GM18505 (cell line): ENCODE measurements around the gene TBCE.
"Not testable (repeated sequence)": the region's sequence is repeated elsewhere in the genome, so short reads cannot be mapped to it uniquely, and the experiment has no call there.

Experiments
- ATAC-seq: cut with Tn5 transposase; IDR thresholded peaks from one replicate; pipeline ENCODE4 v1.9.1; 2021; ENCODE audit not compliant: unreplicated experiment
- POLR2A ChIP-seq: IDR thresholded peaks from 4 replicates; pipeline ENCODE4 v1.6.1; 2011; ENCODE audit warnings: borderline replicate concordance; ENCODE audit not compliant: insufficient read depth, insufficient read length; ENCODE audit errors: extremely low read depth

TBCE gene

DNA sequence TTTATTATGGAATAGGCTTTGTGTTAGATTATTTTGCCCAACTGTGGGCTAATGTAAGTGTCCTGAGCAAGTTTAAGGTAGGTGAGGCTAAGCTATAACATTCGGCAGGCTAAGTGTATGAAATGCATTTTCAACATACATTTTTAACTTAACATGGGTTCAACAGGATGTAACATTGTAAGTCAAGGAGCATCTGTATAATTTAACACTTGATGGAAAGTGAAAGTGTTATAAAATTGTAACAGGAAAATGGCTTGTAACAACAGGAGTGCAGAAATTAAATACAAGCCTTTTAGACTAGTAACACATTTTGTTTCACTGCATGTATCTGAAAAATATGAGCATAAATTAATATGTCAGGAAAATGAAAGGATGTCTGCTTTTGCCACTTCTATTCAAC, 94.7 kb downstream of the TBCE start:
- no peak for ATAC-seq
- TF ChIP-seq POLR2A = no peak

DNA sequence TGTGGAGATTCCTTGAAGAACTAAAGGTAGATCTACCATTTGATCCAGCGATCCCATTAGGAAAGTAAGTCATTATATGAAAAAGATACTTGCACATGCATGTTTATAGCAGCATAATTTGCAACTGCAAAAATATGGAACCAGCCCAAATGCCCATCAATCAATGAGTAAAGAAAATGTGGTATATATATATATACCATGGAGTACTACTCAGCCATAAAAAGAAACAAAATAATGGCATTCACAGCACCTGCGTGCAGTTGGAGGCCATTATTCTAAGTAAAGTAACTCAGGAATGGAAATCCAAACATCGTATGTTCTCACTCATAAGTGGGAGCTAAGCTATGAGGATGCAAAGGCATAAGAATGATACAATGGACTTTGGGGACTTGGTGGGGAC, 95.6 kb downstream of the TBCE start:
- not testable (repeated sequence) for ATAC-seq

DNA sequence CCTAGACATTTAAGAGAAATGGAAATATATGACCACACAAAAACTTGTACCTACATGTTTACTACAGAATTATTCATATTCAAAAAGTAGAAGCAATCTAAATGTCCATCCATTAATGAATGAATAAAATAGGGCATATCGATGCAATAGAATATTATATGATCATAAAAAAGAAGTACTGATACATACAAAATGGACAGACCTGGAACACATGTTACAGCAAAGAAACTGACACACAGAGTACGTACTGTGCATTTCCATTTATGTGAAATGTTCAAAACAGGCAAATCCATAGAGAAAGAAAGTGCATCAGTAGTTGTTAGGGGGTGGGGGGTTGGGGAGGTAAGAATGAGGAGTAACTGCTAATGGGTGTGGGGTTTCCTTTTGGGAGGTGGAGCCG, 97.8 kb downstream of the TBCE start:
- no peak for TF ChIP-seq POLR2A
- ATAC-seq = no peak

DNA sequence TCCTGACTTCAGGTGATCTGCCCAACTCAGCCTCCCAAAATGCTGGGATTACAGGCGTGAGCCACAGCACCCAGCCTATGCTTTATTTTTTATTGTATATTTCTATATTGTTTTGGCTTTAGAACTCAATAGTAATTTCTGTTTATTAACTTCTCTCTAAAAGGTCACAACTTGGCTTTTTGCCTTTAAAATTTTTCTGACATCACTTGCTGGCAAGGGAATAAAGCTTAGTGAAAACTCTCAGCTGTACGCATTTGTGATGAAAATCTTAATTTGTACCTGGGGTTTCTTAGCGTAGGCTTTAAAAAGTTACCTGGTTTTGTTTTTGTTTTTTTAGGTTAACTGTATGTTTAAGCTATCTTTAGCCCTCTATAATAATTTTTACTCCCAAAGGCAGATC, 100.8 kb downstream of the TBCE start:
- no peak for TF ChIP-seq POLR2A
- ATAC-seq = no peak

DNA sequence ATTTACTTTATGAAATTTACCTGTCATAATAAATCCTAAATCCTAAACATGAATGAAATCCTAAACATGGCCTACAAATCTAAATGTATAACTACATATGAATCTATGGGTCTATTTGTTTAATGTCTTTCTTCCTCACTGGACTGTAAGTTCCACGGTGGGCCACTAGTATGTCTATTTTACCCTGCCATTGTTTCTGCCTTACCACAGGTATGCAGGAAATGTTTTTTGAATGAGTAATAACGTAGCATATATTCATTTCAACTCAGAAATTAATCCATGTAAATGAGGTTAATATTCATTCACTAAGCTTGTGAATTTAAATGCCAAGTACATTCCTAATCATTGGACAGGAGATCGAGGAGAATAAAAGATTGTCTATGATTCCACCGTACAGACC, 101.7 kb downstream of the TBCE start:
- no peak for ATAC-seq
- TF ChIP-seq POLR2A = no peak

DNA sequence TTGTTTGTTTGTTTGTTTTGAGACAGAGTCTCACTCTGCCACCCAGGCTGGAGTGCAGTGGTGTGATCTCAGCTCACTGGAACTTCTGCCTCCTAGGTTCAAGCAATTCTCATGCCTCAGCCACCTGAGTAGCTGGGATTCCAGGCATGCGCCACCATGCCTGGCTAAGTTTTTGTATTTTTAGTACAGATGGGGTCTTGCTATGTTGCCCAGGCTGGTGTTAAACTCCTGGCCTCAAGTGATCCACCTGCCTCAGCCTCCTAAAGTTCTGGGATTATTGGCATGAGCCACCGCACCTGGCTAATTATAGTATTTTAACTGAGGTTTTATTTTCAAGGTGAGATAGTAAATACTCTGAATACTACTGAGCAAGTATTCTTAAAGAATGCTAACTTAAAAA, 102.7 kb downstream of the TBCE start:
- not testable (repeated sequence) for ATAC-seq

DNA sequence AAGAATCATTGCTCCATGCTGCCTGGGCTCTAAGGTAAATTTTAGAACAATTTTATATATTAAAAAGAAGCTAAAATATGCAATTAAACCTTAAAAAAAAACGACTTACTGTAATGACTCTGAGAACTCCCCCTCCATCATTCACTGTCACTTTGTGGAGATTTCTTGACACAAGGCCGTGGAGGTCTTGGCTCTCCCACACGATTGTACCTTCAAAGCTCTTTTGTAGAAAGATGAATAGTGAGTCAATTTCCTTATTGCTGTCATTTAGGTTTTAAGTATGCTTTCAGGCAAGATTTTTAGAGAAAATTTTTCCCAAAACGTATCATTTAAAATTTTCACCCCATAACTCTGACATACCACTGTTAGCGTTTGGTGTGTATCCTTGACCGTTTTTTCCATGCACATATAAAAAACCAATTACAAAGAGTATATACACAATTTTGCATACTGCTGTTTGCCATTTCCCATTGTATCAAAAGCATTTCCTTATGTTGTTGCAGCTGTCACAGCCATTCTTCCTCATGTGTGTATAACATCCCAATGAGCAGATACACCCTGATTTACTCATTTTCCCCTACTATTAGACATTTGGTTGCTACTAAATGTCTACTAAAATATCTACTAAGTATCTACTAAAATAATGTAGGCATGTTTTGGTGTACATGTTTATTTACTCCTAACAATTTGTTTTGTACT, 103.7 kb downstream of the TBCE start:
- TF ChIP-seq POLR2A = no peak
- ATAC-seq = no peak

DNA sequence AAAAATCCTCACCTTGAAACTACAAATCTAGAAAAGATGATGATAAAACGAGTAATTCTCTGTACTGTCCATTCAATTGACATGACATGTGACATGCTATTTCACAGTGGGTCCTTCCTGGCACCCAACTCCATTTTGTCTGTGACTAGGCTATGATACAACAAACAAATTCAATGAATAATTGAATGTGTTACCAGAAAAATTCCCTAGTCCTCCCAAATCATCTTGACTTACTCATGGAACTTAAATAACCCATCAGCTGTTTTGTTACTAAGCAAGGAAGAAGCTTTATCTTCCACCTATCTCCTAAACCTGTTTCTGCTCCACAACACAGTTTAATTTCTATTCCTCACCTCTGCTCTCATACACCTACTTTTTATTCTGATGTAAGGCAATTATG, 106.6 kb downstream of the TBCE start:
- no peak for TF ChIP-seq POLR2A
- ATAC-seq = no peak

DNA sequence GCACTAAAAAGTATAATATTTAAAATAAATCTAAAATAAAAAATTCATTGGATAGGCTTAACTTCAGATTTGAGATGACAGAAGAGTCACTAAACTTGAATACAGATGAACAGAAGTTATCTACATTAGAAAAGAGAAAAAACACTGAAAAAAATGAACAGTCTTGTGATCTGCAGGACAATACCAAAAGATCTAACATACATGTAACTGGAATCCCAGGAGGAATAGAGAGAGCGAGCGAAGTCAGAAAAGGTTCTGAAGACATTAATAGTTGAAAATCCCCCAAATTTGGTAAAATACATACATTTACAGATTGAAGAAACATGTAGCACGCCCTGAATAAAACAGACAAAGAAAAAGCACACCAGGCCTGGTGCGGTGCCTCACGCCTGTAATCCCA, 115.9 kb downstream of the TBCE start:
- ATAC-seq = no peak
- no peak for TF ChIP-seq POLR2A

DNA sequence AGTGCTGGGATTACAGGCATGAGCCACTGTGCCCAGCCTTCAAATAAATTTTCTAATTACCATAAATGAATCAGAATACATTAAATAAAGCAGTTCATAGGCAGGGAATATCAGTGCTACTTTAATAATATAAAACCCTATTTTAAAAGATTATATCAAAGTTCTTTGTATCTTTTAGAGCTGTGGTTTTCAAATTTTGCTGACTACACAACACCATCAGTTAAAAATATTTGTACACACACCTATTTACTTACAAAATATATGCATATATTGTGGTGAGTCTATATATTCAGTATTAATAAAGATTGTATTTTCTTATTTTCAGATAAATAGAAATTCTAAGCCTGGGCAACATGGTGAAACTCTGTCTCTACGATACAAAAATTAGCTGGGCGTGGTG, 118.3 kb downstream of the TBCE start:
- no peak for TF ChIP-seq POLR2A
- ATAC-seq = no peak

DNA sequence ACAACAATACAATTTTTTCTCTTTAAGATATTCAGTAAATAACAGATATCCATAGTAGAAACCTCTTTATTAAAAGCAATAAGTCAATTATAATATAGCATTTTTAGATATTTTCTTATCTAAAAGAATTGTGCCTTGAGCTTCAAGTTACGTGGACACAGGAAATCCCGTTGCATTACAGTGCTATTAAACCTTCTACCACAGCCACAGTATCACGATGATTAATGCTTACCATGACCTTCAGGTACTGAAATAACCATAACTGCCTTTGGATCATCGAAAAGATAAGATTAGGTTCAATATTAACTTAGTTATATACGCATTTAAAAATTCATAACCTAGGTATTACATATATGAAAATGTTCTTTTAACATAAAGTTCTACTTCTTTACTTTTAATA, 119.1 kb downstream of the TBCE start:
- ATAC-seq = no peak
- TF ChIP-seq POLR2A = no peak

DNA sequence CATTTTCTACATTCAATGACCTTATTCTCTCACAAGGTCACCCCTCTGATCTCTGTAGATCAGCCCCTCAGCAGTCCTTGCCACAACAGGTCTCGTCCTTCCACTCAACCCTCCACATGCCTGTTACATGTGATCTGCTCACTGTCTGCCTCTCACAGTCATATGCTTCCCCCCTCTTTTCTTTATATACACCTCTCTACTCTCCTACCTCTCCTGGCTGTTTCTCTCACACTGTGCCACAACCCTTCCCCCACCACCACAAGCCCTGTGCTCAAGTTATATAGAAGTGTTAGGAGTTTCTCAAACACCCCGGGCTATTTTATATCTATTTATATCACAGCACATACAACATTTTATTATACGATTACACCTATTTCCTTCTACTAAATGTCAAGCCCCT, 124.4 kb downstream of the TBCE start:
- no peak for TF ChIP-seq POLR2A
- no peak for ATAC-seq

DNA sequence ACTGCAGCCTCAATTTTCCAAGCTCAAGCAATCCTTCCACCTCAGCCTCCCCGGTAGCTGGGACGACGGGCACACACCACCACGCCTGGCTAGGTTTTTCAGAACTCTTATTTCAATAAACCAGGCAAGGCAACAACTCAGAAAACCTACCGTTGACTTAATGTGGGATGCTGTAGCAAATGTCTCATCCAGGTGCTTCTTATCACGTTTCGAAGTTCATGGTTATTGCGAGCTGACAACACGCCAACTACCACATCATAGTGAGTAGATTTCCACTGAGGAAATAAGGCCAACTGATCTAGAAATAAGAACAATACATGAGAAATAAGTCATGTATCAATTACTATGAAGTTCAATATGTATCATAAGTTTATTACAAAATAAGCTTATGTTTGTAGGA, 127.3 kb downstream of the TBCE start:
- no peak for TF ChIP-seq POLR2A
- ATAC-seq = no peak

DNA sequence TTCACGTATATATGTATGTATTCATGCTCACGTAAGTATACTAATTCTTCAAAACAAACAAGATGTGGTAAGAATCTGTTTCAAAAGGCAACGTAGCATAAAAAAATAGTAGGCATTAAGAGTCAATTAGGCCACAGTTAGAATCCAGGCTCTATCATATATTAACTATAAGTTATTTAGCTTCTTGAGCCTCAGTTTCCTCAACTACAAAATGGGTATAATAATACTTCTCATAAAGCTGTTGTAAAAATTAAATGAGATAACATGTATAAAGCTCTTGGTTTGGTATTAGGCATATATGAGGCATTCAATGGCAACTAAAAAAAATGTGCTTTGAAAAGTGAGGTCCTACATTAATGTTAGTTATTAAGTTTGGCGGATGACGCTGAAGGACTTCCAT, 127.8 kb downstream of the TBCE start:
- no peak for ATAC-seq
- no peak for TF ChIP-seq POLR2A

DNA sequence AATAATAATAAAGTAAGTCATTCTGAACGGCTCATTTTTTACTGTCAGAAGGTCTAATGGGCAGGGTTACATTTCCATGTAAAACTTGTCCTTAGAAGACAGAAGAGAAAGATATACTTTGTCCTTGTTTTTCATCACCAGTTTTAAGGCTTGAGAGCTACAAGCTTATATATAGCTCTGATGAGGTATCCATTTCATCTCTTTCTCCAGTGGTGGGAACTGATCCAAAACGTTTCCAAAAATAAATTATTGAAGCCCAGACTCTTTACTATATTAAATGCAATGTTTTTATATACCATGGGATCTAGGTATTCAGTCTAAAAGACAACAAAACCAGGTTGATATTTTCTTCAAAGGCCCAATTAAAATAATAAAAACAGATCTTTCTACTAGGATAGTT, 128.3 kb downstream of the TBCE start:
- no peak for ATAC-seq
- TF ChIP-seq POLR2A = no peak
